Natural killer cell treated with Interleukin-12 subunit alpha and Interleukin-12 subunit beta and Interleukin-15 and Interleukin-18, amount 100 ng/mL, for 72 hours (primary cell): ENCODE results near the gene ARHGAP26. TPM values are rescaled to one million over a fixed set of nuclear protein-coding genes. Genes with fewer than 3 reads are reported as not detected.

Source experiments
- ATAC-seq, 2 donors: fragments of 150-1000 bp; cut with Tn5 transposase in 1 of 2; sonication (Bioruptor Pico), chemical (Tn5 transposase) in 1 of 2; 2 replicates each; pipeline ENCODE4 v1.10.0; 2021
- DNase-seq: peaks from one replicate; pipeline ENCODE4 v3.0.0; 2022; ENCODE audit warnings: low spot score
- H3K27ac Mint-ChIP-seq, 2 donors: 1 replicate in 1 of 2; 2 replicates in 1 of 2; pipeline ENCODE4 v1.8.0; 2022; ENCODE audit warnings: mixed read lengths in 2 of 2, mild to moderate bottlenecking in 1 of 2, moderate library complexity in 1 of 2
- H3K27me3 Mint-ChIP-seq, 2 donors: 1 replicate in 1 of 2; 2 replicates in 1 of 2; pipeline ENCODE4 v1.8.0; 2022; ENCODE audit warnings: mixed read lengths in 2 of 2
- H3K36me3 Mint-ChIP-seq: one replicate; pipeline ENCODE4 v1.8.0; 2022; ENCODE audit warnings: mixed read lengths
- H3K4me1 Mint-ChIP-seq, 2 donors: 1 replicate in 1 of 2; 2 replicates in 1 of 2; pipeline ENCODE4 v1.8.0; 2022; ENCODE audit warnings: low read depth in 2 of 2, mixed read lengths in 2 of 2, mild to moderate bottlenecking in 1 of 2
- H3K4me3 Mint-ChIP-seq: one replicate; pipeline ENCODE4 v1.8.0; 2022; ENCODE audit warnings: mixed read lengths
- H3K9me3 Mint-ChIP-seq: 2 replicates; pipeline ENCODE4 v1.8.0; 2022; ENCODE audit warnings: mixed read lengths
- total RNA-seq, 2 donors: library from RNA; stranded (reverse); gene quantifications; one replicate each; pipeline ENCODE4 v1.2.3, GENCODE V29; 2022

The ARHGAP26 gene
- total RNA-seq, 2 donors from 2014 or later = 109 to 110 TPM

- Mint-ChIP-seq H3K9me3 (peaks cover 4% of the 10 kb centered on the region), H3K4me3 (no peak overlapping the region), H3K4me1 (peaks cover 32 to 41% of the 10 kb centered on the region in 2 donors), H3K36me3 (peaks cover 41% of the 10 kb centered on the region), H3K27me3 (no peaks in the 10 kb centered on the region), H3K27ac (no peak overlapping the region)
- ATAC-seq = no peak
- no peak for DNase-seq
Observed at GRCh38 chr5:143041461-143041860, 271.3 kb downstream of the ARHGAP26 start.

DNA sequence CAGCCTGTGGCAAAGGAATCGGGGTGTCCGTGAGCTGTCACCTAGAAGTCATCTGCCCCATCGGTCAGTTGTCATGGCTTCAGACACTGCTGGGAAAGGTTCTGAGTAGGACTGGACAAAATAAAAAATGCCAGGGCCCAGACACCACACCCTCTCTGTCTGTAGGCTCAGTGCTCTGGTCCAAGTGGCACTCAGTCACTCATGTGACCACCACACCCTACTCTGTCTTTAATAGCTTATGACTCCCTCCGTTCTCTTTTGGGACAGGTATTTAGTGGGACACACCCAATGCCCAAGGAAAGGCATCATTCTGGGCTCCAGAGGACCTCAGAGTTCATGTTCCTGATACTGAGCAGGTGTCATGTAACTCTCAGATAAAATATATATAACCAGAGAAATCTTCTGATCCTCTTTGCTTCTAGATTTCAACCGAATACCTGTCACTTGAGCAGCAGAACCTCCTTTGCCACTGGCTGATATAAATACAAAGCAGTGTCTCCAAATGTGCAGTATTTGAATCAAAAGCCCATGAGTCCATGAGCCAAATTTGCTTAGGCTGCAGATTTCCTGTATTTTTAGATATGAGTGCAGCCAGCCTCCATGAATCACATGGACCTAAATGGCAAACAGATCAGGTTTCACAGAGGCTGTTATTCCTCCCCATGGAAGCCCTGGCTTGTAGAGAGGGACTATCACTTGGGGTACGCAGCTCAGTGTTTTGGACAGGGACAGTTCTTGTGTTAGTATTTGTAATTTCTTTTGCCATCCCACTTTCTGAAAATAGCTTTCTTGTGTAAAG is 272.0 kb downstream of the ARHGAP26 start:
- peaks cover 32 to 39% of the 10 kb centered on the region in 2 donors for H3K4me1 Mint-ChIP-seq
- H3K27ac Mint-ChIP-seq = no peak overlapping the region

GRCh38 chr5:143044265-143044664 is 274.1 kb downstream of the ARHGAP26 start:
- H3K9me3 Mint-ChIP-seq = peaks cover 4% of the 10 kb centered on the region
- ATAC-seq = no peak
- no peak for DNase-seq
- H3K27me3 Mint-ChIP-seq = no peaks in the 10 kb centered on the region
- no peak overlapping the region for H3K4me3 Mint-ChIP-seq
- peaks cover 39% of the 10 kb centered on the region for H3K36me3 Mint-ChIP-seq
- peak overlapping the region in 1 of 2 donors; percentile 72 for H3K27ac Mint-ChIP-seq
- peaks cover 25 to 33% of the 10 kb centered on the region in 2 donors for H3K4me1 Mint-ChIP-seq

More for the DNA sequence above, 272.0 kb downstream of the ARHGAP26 start:
- Mint-ChIP-seq H3K9me3 (peaks cover 4% of the 10 kb centered on the region), H3K27me3 (no peaks in the 10 kb centered on the region), H3K4me3 (no peak overlapping the region), H3K36me3 (peaks cover 39% of the 10 kb centered on the region)
- no peak for ATAC-seq
- no peak for DNase-seq

DNA sequence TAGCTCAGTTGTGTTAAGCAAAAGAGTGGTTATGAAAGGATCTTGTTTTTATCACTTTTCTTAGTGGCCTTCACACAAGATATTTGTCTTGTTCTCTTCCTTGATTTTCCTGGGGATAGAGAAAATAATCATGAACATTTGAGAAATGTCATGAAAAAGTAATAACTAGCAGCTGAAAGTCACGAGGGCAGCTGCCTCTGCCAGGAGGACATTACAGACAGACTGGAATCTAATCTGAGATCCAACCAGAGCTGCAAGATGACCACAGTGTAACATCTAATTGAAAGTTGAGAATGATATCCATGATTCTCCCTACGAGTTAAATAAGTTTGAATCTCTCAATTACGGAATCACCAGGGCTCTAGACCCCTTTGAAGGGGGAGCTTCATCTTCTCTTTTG is 274.9 kb downstream of the ARHGAP26 start:
- H3K27ac Mint-ChIP-seq = peak overlapping the region in 1 of 2 donors; percentile 72
- ATAC-seq (no peak), DNase-seq (no peak)
- no peaks in the 10 kb centered on the region for H3K27me3 Mint-ChIP-seq
- peaks cover 33 to 37% of the 10 kb centered on the region in 2 donors for H3K4me1 Mint-ChIP-seq
- H3K9me3 Mint-ChIP-seq = peaks cover 4% of the 10 kb centered on the region
- H3K4me3 Mint-ChIP-seq = no peak overlapping the region
- H3K36me3 Mint-ChIP-seq = peaks cover 40% of the 10 kb centered on the region

GRCh38 chr5:143046314-143046713 is 276.1 kb downstream of the ARHGAP26 start:
- H3K36me3 Mint-ChIP-seq = peaks cover 34% of the 10 kb centered on the region
- DNase-seq (no peak), ATAC-seq (no peak)
- H3K9me3 Mint-ChIP-seq = no peaks in the 10 kb centered on the region
- peak overlapping the region in 1 of 2 donors; percentile 72 for H3K27ac Mint-ChIP-seq
- peaks cover 35 to 41% of the 10 kb centered on the region in 2 donors for H3K4me1 Mint-ChIP-seq
- H3K27me3 Mint-ChIP-seq = no peaks in the 10 kb centered on the region
- no peak overlapping the region for H3K4me3 Mint-ChIP-seq

DNA sequence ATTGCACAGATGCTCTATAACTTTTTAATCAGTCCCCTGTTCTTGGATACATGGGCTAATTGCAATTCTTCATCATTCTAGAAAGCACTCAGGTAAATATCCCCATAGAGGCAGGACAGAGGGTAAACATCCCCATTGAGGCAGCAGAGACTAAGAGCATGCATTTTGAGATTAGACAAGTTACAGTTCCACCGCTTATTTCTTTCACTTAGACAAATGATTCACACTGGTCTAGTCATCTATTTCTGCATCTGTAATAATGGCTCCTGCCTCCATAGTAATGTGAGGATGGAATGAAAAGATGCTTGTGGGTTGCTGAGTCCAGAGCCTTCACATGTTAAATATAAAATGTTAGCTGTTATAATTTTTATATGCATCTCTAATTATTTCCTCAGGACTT is 276.9 kb downstream of the ARHGAP26 start:
- Mint-ChIP-seq H3K36me3 (peaks cover 33% of the 10 kb centered on the region), H3K4me3 (no peak overlapping the region), H3K9me3 (no peaks in the 10 kb centered on the region), H3K4me1 (peaks cover 42 to 47% of the 10 kb centered on the region in 2 donors), H3K27me3 (no peaks in the 10 kb centered on the region), H3K27ac (peak overlapping the region in 1 of 2 donors; percentile 72)
- no peak for DNase-seq
- no peak for ATAC-seq

GRCh38 chr5:143050183-143050582 is 280.0 kb downstream of the ARHGAP26 start:
- DNase-seq (no peak), ATAC-seq (no peak)
- Mint-ChIP-seq H3K4me1 (peaks cover 58 to 62% of the 10 kb centered on the region in 2 donors), H3K4me3 (peak overlapping the region; percentile 25), H3K27ac (peak overlapping the region; percentile 85 to 91), H3K9me3 (no peaks in the 10 kb centered on the region), H3K36me3 (peaks cover 9% of the 10 kb centered on the region), H3K27me3 (no peaks in the 10 kb centered on the region)

- Mint-ChIP-seq H3K27ac (peak overlapping the region; percentile 85 to 91), H3K4me3 (peak overlapping the region; percentile 43)
Observed at GRCh38 chr5:143051244-143052058, 281.3 kb downstream of the ARHGAP26 start.

GRCh38 chr5:143052967-143053682 is 282.9 kb downstream of the ARHGAP26 start:
- peak; percentile 56 to 58 for ATAC-seq

More at GRCh38 chr5:143051244-143052058, 281.3 kb downstream of the ARHGAP26 start:
- DNase-seq (peak; percentile 65), ATAC-seq (peak; percentile 71 to 79)
- no peaks in the 10 kb centered on the region for H3K27me3 Mint-ChIP-seq
- H3K4me1 Mint-ChIP-seq = peaks cover 69 to 74% of the 10 kb centered on the region in 2 donors
- peaks cover 11% of the 10 kb centered on the region for H3K36me3 Mint-ChIP-seq
- no peaks in the 10 kb centered on the region for H3K9me3 Mint-ChIP-seq

DNA sequence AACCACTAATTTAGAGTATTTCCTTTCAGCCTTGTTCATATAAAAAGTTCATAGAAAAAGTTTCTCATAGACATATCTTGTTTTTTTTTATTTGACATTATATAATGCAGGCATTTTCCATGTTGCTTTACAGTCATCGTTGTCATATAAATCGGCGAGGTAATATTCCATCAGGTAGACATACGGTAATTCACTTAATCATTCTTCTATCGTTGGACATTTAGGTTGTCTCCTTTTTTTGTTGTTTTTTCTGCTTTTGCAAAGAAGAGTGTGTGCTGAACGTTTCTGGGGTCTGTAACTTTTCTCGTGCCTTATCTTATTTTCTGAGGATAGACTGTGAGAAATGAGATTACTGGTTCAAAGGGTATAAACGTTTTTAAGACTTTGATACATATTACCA is 283.6 kb downstream of the ARHGAP26 start:
- H3K27me3 Mint-ChIP-seq = no peaks in the 10 kb centered on the region
- peak overlapping the region; percentile 85 to 91 for H3K27ac Mint-ChIP-seq
- no peak for DNase-seq
- no peak for ATAC-seq
- peaks cover 32% of the 10 kb centered on the region for H3K36me3 Mint-ChIP-seq
- H3K4me3 Mint-ChIP-seq = peak overlapping the region; percentile 75
- H3K9me3 Mint-ChIP-seq = no peaks in the 10 kb centered on the region
- peaks cover 70 to 83% of the 10 kb centered on the region in 2 donors for H3K4me1 Mint-ChIP-seq

More at GRCh38 chr5:143052967-143053682, 282.9 kb downstream of the ARHGAP26 start:
- Mint-ChIP-seq H3K27me3 (no peaks in the 10 kb centered on the region), H3K4me1 (peaks cover 70 to 79% of the 10 kb centered on the region in 2 donors), H3K9me3 (no peaks in the 10 kb centered on the region), H3K36me3 (peaks cover 25% of the 10 kb centered on the region), H3K27ac (peak overlapping the region; percentile 85 to 91), H3K4me3 (peak overlapping the region; percentile 75)
- DNase-seq = peak; percentile 68

- Mint-ChIP-seq H3K4me3 (peak overlapping the region; percentile 75), H3K27me3 (no peaks in the 10 kb centered on the region), H3K27ac (peak overlapping the region; percentile 85 to 91), H3K9me3 (no peaks in the 10 kb centered on the region), H3K4me1 (peaks cover 68 to 81% of the 10 kb centered on the region in 2 donors), H3K36me3 (peaks cover 35% of the 10 kb centered on the region)
- DNase-seq (peak; percentile 77), ATAC-seq (peak; percentile 64 to 80)
Observed at GRCh38 chr5:143054480-143054941, 284.3 kb downstream of the ARHGAP26 start.

- H3K9me3 Mint-ChIP-seq = no peaks in the 10 kb centered on the region
- no peaks in the 10 kb centered on the region for H3K27me3 Mint-ChIP-seq
- ATAC-seq = peak; percentile 55 to 58
- H3K27ac Mint-ChIP-seq = peak overlapping the region; percentile 85 to 91
- peaks cover 55 to 71% of the 10 kb centered on the region in 2 donors for H3K4me1 Mint-ChIP-seq
- peak overlapping the region; percentile 75 for H3K4me3 Mint-ChIP-seq
- DNase-seq = no peak
- H3K36me3 Mint-ChIP-seq = peaks cover 33% of the 10 kb centered on the region
Observed at GRCh38 chr5:143055596-143056338, 285.6 kb downstream of the ARHGAP26 start.
